Activated CD4-positive, alpha-beta T cell treated with anti-CD3 and anti-CD28 coated beads, Interleukin-2, amount 10 ng/mL, durations not matched to agents 7 days and 5 days (primary cell): Measurements from ENCODE around the gene GOLGA8A. TPM values are rescaled to one million over a fixed set of nuclear protein-coding genes. Genes with fewer than 3 reads are reported as not detected.
"Not testable (repeated sequence)": the region's sequence is repeated elsewhere in the genome, so short reads cannot be mapped to it uniquely, and the experiment has no call there.

Experiments used
- CTCF ChIA-PET: fragments of 350-600 bp; sonication (Branson Sonifier 250); formaldehyde crosslinking; loops from one replicate; lab custom pipeline; 2021; ENCODE audit warnings: antibody characterized with exemption; lab: Charles Lee
- POLR2A ChIA-PET: fragments of 350-600 bp; sonication (Branson Sonifier 250); formaldehyde crosslinking; loops from one replicate; lab custom pipeline; 2021; ENCODE audit warnings: antibody characterized with exemption; lab: Charles Lee
- DNase-seq: peaks from one replicate; pipeline ENCODE4 v3.0.0-alpha.2; 2020
- H3K27ac Mint-ChIP-seq: one replicate; pipeline ENCODE4 v1.8.0; 2021; ENCODE audit warnings: mild to moderate bottlenecking, moderate library complexity, mixed read lengths
- H3K27me3 Mint-ChIP-seq: one replicate; pipeline ENCODE4 v1.8.0; 2021; ENCODE audit warnings: mixed read lengths
- H3K36me3 Mint-ChIP-seq: one replicate; pipeline ENCODE4 v1.8.0; 2021; ENCODE audit warnings: low read depth, mixed read lengths
- H3K4me1 Mint-ChIP-seq: one replicate; pipeline ENCODE4 v1.8.0; 2021; ENCODE audit warnings: mixed read lengths
- H3K4me3 Mint-ChIP-seq: one replicate; pipeline ENCODE4 v1.8.0; 2021; ENCODE audit warnings: mild to moderate bottlenecking, moderate library complexity, mixed read lengths
- H3K9me3 Mint-ChIP-seq: one replicate; pipeline ENCODE4 v1.8.0; 2021; ENCODE audit warnings: mixed read lengths
- total RNA-seq, 2 experiments: library from RNA; stranded (reverse); gene quantifications; one replicate each; pipeline ENCODE4 v1.2.3, GENCODE V29; 2021

GOLGA8A gene
- total RNA-seq, 2 experiments from 2014 or later, result 253 to 262 TPM

GRCh38 chr15:34397637-34398259 is 39.9 kb downstream of the GOLGA8A start:
- peak; percentile 14 for DNase-seq
- H3K4me1 Mint-ChIP-seq, POLR2A ChIA-PET, H3K27me3 Mint-ChIP-seq, H3K27ac Mint-ChIP-seq, H3K9me3 Mint-ChIP-seq, H3K36me3 Mint-ChIP-seq, H3K4me3 Mint-ChIP-seq, CTCF ChIA-PET: not testable (repeated sequence)

GRCh38 chr15:34392981-34393380 is 44.6 kb downstream of the GOLGA8A start:
- H3K4me3 Mint-ChIP-seq, DNase-seq, H3K9me3 Mint-ChIP-seq, H3K27me3 Mint-ChIP-seq, POLR2A ChIA-PET, H3K4me1 Mint-ChIP-seq, H3K27ac Mint-ChIP-seq, H3K36me3 Mint-ChIP-seq, CTCF ChIA-PET: not testable (repeated sequence)

DNA sequence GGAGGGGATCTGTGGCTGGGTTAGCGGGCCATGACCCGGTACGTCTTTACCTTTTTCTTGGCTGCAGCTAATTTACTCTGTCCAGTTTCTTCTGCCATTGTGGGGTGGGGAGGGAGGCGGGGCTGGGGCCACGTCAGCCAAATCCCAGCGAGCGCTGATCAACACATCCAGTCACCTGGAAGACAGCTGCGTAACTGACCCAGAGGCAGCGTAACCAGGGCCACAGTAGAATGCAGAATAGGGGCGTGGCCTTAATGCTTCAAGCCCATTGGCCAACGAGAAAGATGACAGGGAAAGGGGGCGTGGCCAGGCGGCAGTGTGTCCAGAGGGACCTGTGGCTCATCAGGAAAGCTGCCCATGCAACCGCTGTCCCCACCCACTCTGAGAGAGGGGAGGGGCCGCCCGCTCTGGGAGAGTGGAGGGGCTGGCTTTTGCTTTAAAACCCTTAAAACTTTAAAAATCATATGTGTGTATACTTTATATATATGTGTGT is 48.0 kb downstream of the GOLGA8A start:
- H3K4me1 Mint-ChIP-seq, POLR2A ChIA-PET, H3K36me3 Mint-ChIP-seq, DNase-seq, H3K9me3 Mint-ChIP-seq, CTCF ChIA-PET, H3K4me3 Mint-ChIP-seq, H3K27me3 Mint-ChIP-seq, H3K27ac Mint-ChIP-seq: not testable (repeated sequence)

Other genes starting within 250 kb of the GOLGA8A start
- 10 to 100 TPM; 40.8 to 45.7 TPM for gene KATNBL1, start 227.7 kb downstream of the GOLGA8A start, total RNA-seq
- gene EMC4, start 212.8 kb downstream of the GOLGA8A start, total RNA-seq, result 10 to 100 TPM; 72.6 to 78.0 TPM
- 10 to 100 TPM; 32.7 to 36.7 TPM for gene SLC12A6, start 100.0 kb downstream of the GOLGA8A start, total RNA-seq
- 100 to 1,000 TPM; 162 to 207 TPM for gene NOP10, start 94.7 kb downstream of the GOLGA8A start, total RNA-seq
- gene NUTM1, start 94.5 kb downstream of the GOLGA8A start, total RNA-seq, result not detected
- gene LPCAT4, start 70.6 kb downstream of the GOLGA8A start, total RNA-seq, result 100 to 1,000 TPM in 1 of 2 experiments, 10 to 100 TPM in 1; 98.2 to 101 TPM
- gene GOLGA8B, start 145.8 kb upstream of the GOLGA8A start, total RNA-seq, result 100 to 1,000 TPM; 111 to 130 TPM